PC-3 (cell line): Measurements from ENCODE around the gene DNAH7.

Source experiments
- EZH2 ChIP-seq: fragments of 300-600 bp; sonication (generic); IDR thresholded peaks from one replicate; pipeline ENCODE4 v1.6.1; 2017; ENCODE audit warnings: antibody characterized with exemption, mild to moderate bottlenecking, low read length; ENCODE audit not compliant: unreplicated experiment
- EZH2phosphoT487 ChIP-seq: fragments of 300-600 bp; sonication (generic); IDR thresholded peaks from 2 replicates; pipeline ENCODE4 v1.6.1; 2018; ENCODE audit warnings: mild to moderate bottlenecking, antibody characterized with exemption, low read length, borderline replicate concordance
- TF ChIP-seq, protein P1 (sequence below): fragments of 300-600 bp; sonication (generic); conservative IDR thresholded peaks from 2 replicates; pipeline ENCODE4 v1.5.1; 2017; ENCODE audit warnings: antibody characterized with exemption, low read depth, mild to moderate bottlenecking, low read length

GRCh38 chr2:195818526-195818925, 250.1 kb downstream of the DNAH7 start:
- TF ChIP-seq, protein P1, sequence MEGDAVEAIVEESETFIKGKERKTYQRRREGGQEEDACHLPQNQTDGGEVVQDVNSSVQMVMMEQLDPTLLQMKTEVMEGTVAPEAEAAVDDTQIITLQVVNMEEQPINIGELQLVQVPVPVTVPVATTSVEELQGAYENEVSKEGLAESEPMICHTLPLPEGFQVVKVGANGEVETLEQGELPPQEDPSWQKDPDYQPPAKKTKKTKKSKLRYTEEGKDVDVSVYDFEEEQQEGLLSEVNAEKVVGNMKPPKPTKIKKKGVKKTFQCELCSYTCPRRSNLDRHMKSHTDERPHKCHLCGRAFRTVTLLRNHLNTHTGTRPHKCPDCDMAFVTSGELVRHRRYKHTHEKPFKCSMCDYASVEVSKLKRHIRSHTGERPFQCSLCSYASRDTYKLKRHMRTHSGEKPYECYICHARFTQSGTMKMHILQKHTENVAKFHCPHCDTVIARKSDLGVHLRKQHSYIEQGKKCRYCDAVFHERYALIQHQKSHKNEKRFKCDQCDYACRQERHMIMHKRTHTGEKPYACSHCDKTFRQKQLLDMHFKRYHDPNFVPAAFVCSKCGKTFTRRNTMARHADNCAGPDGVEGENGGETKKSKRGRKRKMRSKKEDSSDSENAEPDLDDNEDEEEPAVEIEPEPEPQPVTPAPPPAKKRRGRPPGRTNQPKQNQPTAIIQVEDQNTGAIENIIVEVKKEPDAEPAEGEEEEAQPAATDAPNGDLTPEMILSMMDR: no peak
- TF ChIP-seq EZH2 (no peak), EZH2phosphoT487 (no peak)
